Heart left ventricle (tissue), 16 donors: ENCODE measurements around the gene TUBA4A. TPM values are rescaled to one million over a fixed set of nuclear protein-coding genes. Genes with fewer than 3 reads are reported as not detected.

Experiments used
- ATAC-seq, 4 donors: fragments of 200-7000 bp; cut with Tn5 transposase; one replicate each; pipeline ENCODE4 v1.9.1; 2020 to 2022; ENCODE audit warnings: moderate library complexity in 4 of 4, mild to moderate bottlenecking in 3 of 4, moderate number of reproducible peaks in 1 of 4
- DNase-seq, 5 donors: peaks; one replicate each; pipeline ENCODE4 v3.0.0-alpha.2; 2020
- H3K27ac ChIP-seq, 12 donors: fragments of 200-600 bp; sonication (generic) in 4 of 12; one replicate each; pipeline versions ENCODE4 v1.5.0 to v1.8.0; 2016 to 2022; ENCODE audit warnings: mild to moderate bottlenecking in 2 of 12
- H3K27me3 ChIP-seq, 9 donors: fragments of 200-600 bp; sonication (generic) in 2 of 9; one replicate each; pipeline versions ENCODE4 v1.5.1 to v1.8.0; 2016 to 2022; ENCODE audit warnings: mild to moderate bottlenecking in 3 of 9
- H3K36me3 ChIP-seq, 9 donors: fragments of 200-600 bp; sonication (generic) in 2 of 9; one replicate each; pipeline versions ENCODE4 v1.5.0 to v1.8.0; 2018 to 2022; ENCODE audit warnings: mild to moderate bottlenecking in 2 of 9
- H3K4me1 ChIP-seq, 12 donors: fragments of 200-600 bp; sonication (generic) in 4 of 12; one replicate each; pipeline versions ENCODE4 v1.5.0 to v1.8.0; 2016 to 2022; ENCODE audit warnings: mild to moderate bottlenecking in 3 of 12
- H3K4me3 ChIP-seq, 12 donors: fragments of 200-600 bp; sonication (generic) in 4 of 12; one replicate each; pipeline versions ENCODE4 v1.5.0 to v1.8.0; 2017 to 2022; ENCODE audit warnings: mild to moderate bottlenecking in 9 of 12, moderate library complexity in 4 of 12
- H3K9me3 ChIP-seq, 12 donors: fragments of 200-600 bp; sonication (generic) in 4 of 12; one replicate each; pipeline versions ENCODE4 v1.5.0 to v1.8.0; 2016 to 2022; ENCODE audit warnings: mild to moderate bottlenecking in 1 of 12
- POLR2A ChIP-seq, 2 donors: fragments of 450-650 bp; IDR thresholded peaks; one replicate each; pipeline ENCODE4 v1.6.1; 2017; ENCODE audit warnings: antibody characterized with exemption in 2 of 2, mild to moderate bottlenecking in 2 of 2, moderate library complexity in 2 of 2
- WGBS, 4 donors: extraction: QIAGEN DNeasy Blood & Tissue Kit in 2 of 4; methylation state at CpG; one replicate each; pipeline versions ENCODE4 v1.1.5 to v1.1.7; 2013 to 2018; 5-methylcytosine and 5-hydroxymethylcytosine counted together
- intact Hi-C, 10 donors: fragments of 100-400 bp; cut with DNase I; formaldehyde crosslinking; loops; one replicate each; pipeline versions ENCODE4 v1.11.1 to v1.14.2; 2022
- polyA plus RNA-seq, 2 donors: library from polyadenylated mRNA; stranded (reverse); fragments of 200-250 nt; gene quantifications; one replicate each; pipeline ENCODE4 v1.2.3, GENCODE V29; 2013
- total RNA-seq, 9 donors: library from RNA; depleted of rRNA in 2 of 9; stranded (reverse); fragments of >200 nt in 2 of 9; fragmentation: NEBNext Ultra II Directional in 3 of 9; extraction: Animal tissue kit (Norgen Biotek cat#: 25700) in 3 of 9; gene quantifications; one replicate each; pipeline versions ENCODE4 v1.1.0 to v1.2.4, GENCODE V29; 2016 to 2023
- TF ChIP-seq, protein P1 (sequence below), 12 donors: fragments of 200-600 bp; sonication (generic) in 4 of 12; IDR thresholded peaks; one replicate each; pipeline versions ENCODE4 v1.5.0 to v1.8.0; 2018 to 2022; ENCODE audit warnings: antibody characterized with exemption in 12 of 12, mild to moderate bottlenecking in 5 of 12
- donor health status: ischemic (EF 13 %, LVEDD 7.1; RV severe dilation, severe dysfunction).
- donor health status: healthy with polysubstance abuse.
- donor health status: DM: no; HTN: yes; CAD: no.
- donor health status: DM: no; HTN: no; CAD: no.
- donor health status: ischemic (EF 25% LVEDD 6.9; RV normal size, moderate dysfunction).
- donor health status: ischemic (EF 25% LVEDD 5.7; RV mildly dilated, moderate dysfunction).
- donor health status: healthy.
- donor health status: DM: yes; HTN: yes; CAD: no.
- donor health status: ischemic (EF 35%, LVEDD 5.7; RV mildly dilated, moderate dysfunction).
- donor health status: nonischemic (EF 11% LVEDD 7.7; RV severe dilation, severe dysfunction).
- donor health status: DM: yes; HTN: yes; CAD: no.
- donor health status: PGD.
- donor health status: ischemic (EF 29% LVEDD 5.4; RV normal size, mild dysfunction).
- donor health status: nonischemic (EF 23%, LVEDD 6.1; RV moderate dilation, normal function).

The TUBA4A gene
- total and polyA plus RNA-seq, 11 donors = 137 to 381 (median 193) TPM

DNA sequence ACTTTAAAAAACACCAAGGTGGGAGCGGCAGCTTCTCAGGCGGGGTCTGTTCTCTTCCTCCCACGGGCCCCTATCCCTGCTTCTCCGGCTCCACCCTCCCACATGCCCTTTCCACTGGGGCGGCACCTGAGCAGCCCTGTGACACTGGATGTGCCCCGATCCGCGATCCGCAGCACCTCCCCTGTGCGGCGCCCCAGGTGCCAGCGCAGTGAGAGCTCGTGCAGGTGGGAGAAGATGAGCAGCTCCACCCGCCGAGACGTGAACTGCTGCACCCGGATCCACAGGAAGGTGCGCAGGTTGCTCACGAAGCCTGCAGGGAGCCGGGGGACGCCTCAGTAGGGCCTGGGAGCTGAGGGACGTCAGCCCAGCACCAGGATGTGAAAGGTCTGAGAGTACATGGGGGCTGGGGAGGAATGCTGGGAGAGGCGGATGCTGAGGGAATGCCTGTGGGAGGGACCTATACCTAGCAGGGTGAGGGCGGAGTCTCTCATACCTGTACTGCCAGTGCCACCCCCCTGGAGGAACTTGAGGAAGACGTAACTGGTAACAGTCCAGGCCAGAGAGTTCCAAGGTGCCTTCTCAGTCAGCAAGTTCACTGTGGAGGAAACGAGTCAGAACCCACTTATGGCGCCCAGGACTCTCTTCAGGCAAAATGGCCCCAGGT, 37.7 kb downstream of the TUBA4A start:
- 93 to 95% (median 94%) methylated on average over 27 of the region's 27 CpGs for WGBS, 4 donors
- Histone ChIP-seq H3K4me3 (no peak overlapping the region), H3K36me3 (peaks cover 0 to 62% (median 52%) of the 10 kb centered on the region in 9 donors), H3K27me3 (no peaks in the 10 kb centered on the region), H3K9me3 (no peaks in the 10 kb centered on the region), H3K27ac (peak overlapping the region in 1 of 12 donors; percentile 97), H3K4me1 (peaks cover 6 to 42% (median 33%) of the 10 kb centered on the region in 12 donors)
- TF ChIP-seq POLR2A (IDR thresholded peaks at IDR 0.05) = no peak
- TF ChIP-seq, protein P1, sequence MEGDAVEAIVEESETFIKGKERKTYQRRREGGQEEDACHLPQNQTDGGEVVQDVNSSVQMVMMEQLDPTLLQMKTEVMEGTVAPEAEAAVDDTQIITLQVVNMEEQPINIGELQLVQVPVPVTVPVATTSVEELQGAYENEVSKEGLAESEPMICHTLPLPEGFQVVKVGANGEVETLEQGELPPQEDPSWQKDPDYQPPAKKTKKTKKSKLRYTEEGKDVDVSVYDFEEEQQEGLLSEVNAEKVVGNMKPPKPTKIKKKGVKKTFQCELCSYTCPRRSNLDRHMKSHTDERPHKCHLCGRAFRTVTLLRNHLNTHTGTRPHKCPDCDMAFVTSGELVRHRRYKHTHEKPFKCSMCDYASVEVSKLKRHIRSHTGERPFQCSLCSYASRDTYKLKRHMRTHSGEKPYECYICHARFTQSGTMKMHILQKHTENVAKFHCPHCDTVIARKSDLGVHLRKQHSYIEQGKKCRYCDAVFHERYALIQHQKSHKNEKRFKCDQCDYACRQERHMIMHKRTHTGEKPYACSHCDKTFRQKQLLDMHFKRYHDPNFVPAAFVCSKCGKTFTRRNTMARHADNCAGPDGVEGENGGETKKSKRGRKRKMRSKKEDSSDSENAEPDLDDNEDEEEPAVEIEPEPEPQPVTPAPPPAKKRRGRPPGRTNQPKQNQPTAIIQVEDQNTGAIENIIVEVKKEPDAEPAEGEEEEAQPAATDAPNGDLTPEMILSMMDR (IDR thresholded peaks at IDR 0.05) = no peak
- DNase-seq (no peak), ATAC-seq (no peak)
- intact Hi-C loops = loop anchor here in 4 of 10 donors (5.0 kb wide), 2 partner anchors 39 to 66 kb away; partner anchors contain the start of genes CNPPD1 (in 3 of the 4) and RETREG2 (in 3 of the 4)

DNA sequence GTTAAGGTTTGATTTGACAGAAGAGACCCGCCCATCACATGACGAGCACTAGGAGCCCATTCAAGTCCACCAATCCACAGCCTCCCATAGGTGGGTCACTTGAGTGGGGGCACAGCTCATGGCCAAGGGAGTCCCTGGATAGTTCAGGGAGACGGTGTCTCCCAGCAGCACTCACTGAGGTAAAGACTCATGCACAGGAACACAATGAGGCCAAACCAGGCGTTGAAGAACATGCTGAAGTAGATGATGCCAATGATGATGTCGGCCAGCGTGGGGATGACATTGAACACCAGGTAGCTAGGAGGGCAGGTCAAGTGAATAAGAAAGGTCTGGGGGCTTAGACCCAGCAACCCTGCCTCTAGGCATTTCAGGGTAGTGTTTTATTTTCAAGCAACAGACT, 38.9 kb downstream of the TUBA4A start:
- ATAC-seq (no peak), DNase-seq (no peak)
- no peaks in the 10 kb centered on the region for H3K9me3 ChIP-seq
- no peaks in the 10 kb centered on the region for H3K27me3 ChIP-seq
- peaks cover 0 to 62% (median 51%) of the 10 kb centered on the region in 9 donors for H3K36me3 ChIP-seq
- WGBS, 4 donors = 91 to 95% (median 93%) methylated on average over 6 of the region's 6 CpGs
- intact Hi-C loops = loop anchor here in 4 of 10 donors (5.0 kb wide), 2 partner anchors 37 to 68 kb away; partner anchors contain the start of genes CNPPD1 (in 3 of the 4) and RETREG2 (in 3 of the 4)
- H3K27ac ChIP-seq = no peak overlapping the region
- TF ChIP-seq, protein P1 (IDR thresholded peaks at IDR 0.05) = no peak
- no peak for TF ChIP-seq POLR2A (IDR thresholded peaks at IDR 0.05)
- no peak overlapping the region for H3K4me3 ChIP-seq
- peaks cover 6 to 39% (median 28%) of the 10 kb centered on the region in 12 donors for H3K4me1 ChIP-seq

- Histone ChIP-seq H3K27ac (no peak overlapping the region), H3K9me3 (no peaks in the 10 kb centered on the region), H3K36me3 (peaks cover 0 to 67% (median 54%) of the 10 kb centered on the region in 9 donors), H3K27me3 (no peaks in the 10 kb centered on the region), H3K4me3 (no peak overlapping the region), H3K4me1 (peaks cover 0 to 32% (median 21%) of the 10 kb centered on the region in 12 donors)
- 95 to 96% (median 96%) methylated on average over 15 of the region's 15 CpGs for WGBS, 4 donors
- TF ChIP-seq, protein P1 (IDR thresholded peaks at IDR 0.05) = no peak
- TF ChIP-seq POLR2A (IDR thresholded peaks at IDR 0.05) = no peak
- intact Hi-C loops = no loop called here
- no peak for DNase-seq
- ATAC-seq = no peak
Measured at GRCh38 chr2:219214141-219214540, 39.6 kb downstream of the TUBA4A start.

- peak in 1 of 5 donors; percentile 3 for DNase-seq
- no peak overlapping the region for H3K4me3 ChIP-seq
- H3K27me3 ChIP-seq = no peaks in the 10 kb centered on the region
- intact Hi-C loops = no loop called here
- H3K27ac ChIP-seq = no peak overlapping the region
- H3K4me1 ChIP-seq = peaks cover 0 to 28% (median 19%) of the 10 kb centered on the region in 12 donors
- TF ChIP-seq, protein P1 (IDR thresholded peaks at IDR 0.05) = no peak
- TF ChIP-seq POLR2A (IDR thresholded peaks at IDR 0.05) = no peak
- no peak for ATAC-seq
- no peaks in the 10 kb centered on the region for H3K9me3 ChIP-seq
- 92 to 95% (median 93%) methylated on average over 10 of the region's 10 CpGs for WGBS, 4 donors
- H3K36me3 ChIP-seq = peaks cover 0 to 73% (median 60%) of the 10 kb centered on the region in 9 donors
Measured at GRCh38 chr2:219213486-219214071, 40.1 kb downstream of the TUBA4A start.
